H1 (cell line): Measurements from ENCODE around the gene PAF1.

ENCODE experiments used
- CHD1 ChIP-seq: IDR thresholded peaks from 2 replicates; pipeline ENCODE4 v1.6.1; 2012; ENCODE audit warnings: low read depth, low read length, improper control_type of control experiment
- EP300 ChIP-seq, 2 experiments: IDR thresholded peaks; 1 replicate in 1 of 2; 2 replicates in 1 of 2; pipeline ENCODE4 v1.6.1; 2011 to 2012; ENCODE audit warnings: low read depth in 2 of 2, low read length in 2 of 2, mild to moderate bottlenecking in 2 of 2, borderline replicate concordance in 1 of 2, inconsistent platforms in 1 of 2, moderate library complexity in 1 of 2
- HDAC2 ChIP-seq, 2 experiments: fragments of 300-600 bp in 1 of 2; sonication (generic) in 1 of 2; IDR thresholded peaks; 2 replicates each; pipeline ENCODE4 v1.6.1; 2011 to 2012; ENCODE audit warnings: low read depth in 2 of 2, low read length in 2 of 2, mild to moderate bottlenecking in 2 of 2, moderate library complexity in 2 of 2, borderline replicate concordance in 1 of 2, inconsistent platforms in 1 of 2
- RBBP5 ChIP-seq: IDR thresholded peaks from 2 replicates; pipeline ENCODE4 v1.7.1; 2012; ENCODE audit warnings: low read depth, mild to moderate bottlenecking, inconsistent platforms, low read length, moderate library complexity, borderline replicate concordance
- TF ChIP-seq, protein P1 (sequence below), 3 experiments: IDR thresholded peaks; 1 replicate in 2 of 3; 2 replicates in 1 of 3; pipeline versions ENCODE4 v1.5.1 to v1.6.1; 2011; ENCODE audit warnings: low read length in 3 of 3, mild to moderate bottlenecking in 3 of 3, inconsistent platforms in 2 of 3, low read depth in 1 of 3, moderate library complexity in 1 of 3; ENCODE audit not compliant: insufficient read depth in 1 of 3; ENCODE audit errors: control extremely low read depth in 1 of 3
- TF ChIP-seq, protein P2 (sequence below): IDR thresholded peaks from 2 replicates; pipeline ENCODE4 v1.6.1; 2011; ENCODE audit warnings: low read depth, mild to moderate bottlenecking, low read length; ENCODE audit not compliant: insufficient read depth

- TF ChIP-seq CHD1 (no peak), RBBP5 (peak; percentile 27; the same call in 1 of the 2 replicates), EP300 (IDR thresholded peaks at IDR 0.05; ENCODE audit: borderline replicate concordance in 1 of 2, low read depth in 2 of 2, low read length in 2 of 2) (no peak), HDAC2 (IDR thresholded peaks at IDR 0.05; ENCODE audit: borderline replicate concordance in 1 of 2, low read depth in 2 of 2, low read length in 2 of 2) (peak in 1 of 2 experiments; percentile 58; a peak in 2 of 4 replicates)
- TF ChIP-seq, protein P1, sequence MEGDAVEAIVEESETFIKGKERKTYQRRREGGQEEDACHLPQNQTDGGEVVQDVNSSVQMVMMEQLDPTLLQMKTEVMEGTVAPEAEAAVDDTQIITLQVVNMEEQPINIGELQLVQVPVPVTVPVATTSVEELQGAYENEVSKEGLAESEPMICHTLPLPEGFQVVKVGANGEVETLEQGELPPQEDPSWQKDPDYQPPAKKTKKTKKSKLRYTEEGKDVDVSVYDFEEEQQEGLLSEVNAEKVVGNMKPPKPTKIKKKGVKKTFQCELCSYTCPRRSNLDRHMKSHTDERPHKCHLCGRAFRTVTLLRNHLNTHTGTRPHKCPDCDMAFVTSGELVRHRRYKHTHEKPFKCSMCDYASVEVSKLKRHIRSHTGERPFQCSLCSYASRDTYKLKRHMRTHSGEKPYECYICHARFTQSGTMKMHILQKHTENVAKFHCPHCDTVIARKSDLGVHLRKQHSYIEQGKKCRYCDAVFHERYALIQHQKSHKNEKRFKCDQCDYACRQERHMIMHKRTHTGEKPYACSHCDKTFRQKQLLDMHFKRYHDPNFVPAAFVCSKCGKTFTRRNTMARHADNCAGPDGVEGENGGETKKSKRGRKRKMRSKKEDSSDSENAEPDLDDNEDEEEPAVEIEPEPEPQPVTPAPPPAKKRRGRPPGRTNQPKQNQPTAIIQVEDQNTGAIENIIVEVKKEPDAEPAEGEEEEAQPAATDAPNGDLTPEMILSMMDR (IDR thresholded peaks at IDR 0.05; ENCODE audit: control extremely low read depth in 1 of 3, insufficient read depth in 1 of 3, low read depth in 1 of 3, low read length in 3 of 3): peak; percentile 61 to 78 (median 67)
- TF ChIP-seq, protein P2, sequence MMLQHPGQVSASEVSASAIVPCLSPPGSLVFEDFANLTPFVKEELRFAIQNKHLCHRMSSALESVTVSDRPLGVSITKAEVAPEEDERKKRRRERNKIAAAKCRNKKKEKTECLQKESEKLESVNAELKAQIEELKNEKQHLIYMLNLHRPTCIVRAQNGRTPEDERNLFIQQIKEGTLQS: no peak
Observed at GRCh38 chr19:39341719-39342604, 48.9 kb downstream of the PAF1 start, which contains the start of gene SAMD4B.
